Hepatocyte (in vitro differentiated cells): ENCODE results near the gene RTN4RL1. TPM values are rescaled to one million over a fixed set of nuclear protein-coding genes. Genes with fewer than 3 reads are reported as not detected.

ENCODE experiments used
- DNase-seq: peaks from one replicate; pipeline ENCODE4 v3.0.0-alpha.2; 2016; ENCODE audit warnings: low spot score
- H2AFZ ChIP-seq: fragments of 200-600 bp; sonication (generic); 2 replicates; pipeline ENCODE4 v1.6.0; 2016; ENCODE audit warnings: antibody characterized with exemption, mild to moderate bottlenecking
- H3K27ac ChIP-seq: fragments of 200-600 bp; sonication (generic); 2 replicates; pipeline ENCODE4 v1.5.1; 2016; ENCODE audit warnings: mild to moderate bottlenecking
- H3K27me3 ChIP-seq: fragments of 200-600 bp; sonication (generic); 2 replicates; pipeline ENCODE4 v1.6.1; 2016
- H3K36me3 ChIP-seq: fragments of 200-600 bp; sonication (generic); replicated peaks from 2 replicates; pipeline ENCODE4 v1.5.1; 2016; ENCODE audit warnings: low read depth; ENCODE audit not compliant: insufficient read depth
- H3K4me1 ChIP-seq: fragments of 200-600 bp; sonication (generic); 2 replicates; pipeline ENCODE4 v1.5.1; 2016; ENCODE audit warnings: mild to moderate bottlenecking, moderate library complexity; ENCODE audit not compliant: insufficient read depth
- H3K4me2 ChIP-seq: fragments of 200-600 bp; sonication (generic); 2 replicates; pipeline ENCODE4 v1.6.0; 2016
- H3K4me3 ChIP-seq: fragments of 200-600 bp; sonication (generic); 2 replicates; pipeline ENCODE4 v1.5.1; 2016; ENCODE audit warnings: mild to moderate bottlenecking
- H3K79me2 ChIP-seq: fragments of 200-600 bp; sonication (generic); 2 replicates; pipeline ENCODE4 v1.6.0; 2017; ENCODE audit warnings: mild to moderate bottlenecking
- H3K9me2 ChIP-seq: fragments of 200-600 bp; sonication (generic); replicated peaks from 2 replicates; pipeline ENCODE4 v1.6.0; 2017; ENCODE audit warnings: mild to moderate bottlenecking; ENCODE audit not compliant: insufficient read depth
- H3K9me3 ChIP-seq: fragments of 200-600 bp; sonication (generic); 2 replicates; pipeline ENCODE4 v1.5.1; 2016; ENCODE audit warnings: low read depth, mild to moderate bottlenecking
- H4K20me1 ChIP-seq: fragments of 200-600 bp; sonication (generic); 2 replicates; pipeline ENCODE4 v1.6.0; 2016; ENCODE audit warnings: mild to moderate bottlenecking; ENCODE audit not compliant: insufficient read depth, poor library complexity, severe bottlenecking
- EZH2 ChIP-seq: fragments of 200-600 bp; sonication (generic); IDR thresholded peaks from 2 replicates; pipeline ENCODE4 v1.6.1; 2016; ENCODE audit warnings: antibody characterized with exemption, mild to moderate bottlenecking, borderline replicate concordance
- EZH2phosphoT487 ChIP-seq: fragments of 200-600 bp; sonication (generic); IDR thresholded peaks from one replicate; pipeline ENCODE4 v1.6.1; 2018; ENCODE audit warnings: antibody characterized with exemption, mild to moderate bottlenecking, low read depth, moderate library complexity; ENCODE audit not compliant: unreplicated experiment, severe bottlenecking
- WGBS: methylation state at CpG from one replicate; pipeline ENCODE4 v1.1.6; 2016; ENCODE audit warnings: low lambda C conversion rate; ENCODE audit errors: missing lambda C conversion rate; 5-methylcytosine and 5-hydroxymethylcytosine counted together
- polyA plus RNA-seq: library from polyadenylated mRNA; unstranded; fragments of >200 nt; fragmentation: Nextera tagmentation; extraction: Ambion mirVana; gene quantifications from 2 replicates; pipeline ENCODE4 v1.2.1, GENCODE V29; 2016
- total RNA-seq: library from RNA; depleted of rRNA; stranded (reverse); fragments of >200 nt; gene quantifications from 2 replicates; pipeline ENCODE4 v1.2.3, GENCODE V29; 2014
- TF ChIP-seq, protein P1 (sequence below): fragments of 200-600 bp; sonication (generic); IDR thresholded peaks from 2 replicates; pipeline ENCODE4 v1.5.1; 2016; ENCODE audit warnings: antibody characterized with exemption, mild to moderate bottlenecking; ENCODE audit not compliant: poor library complexity

RTN4RL1 gene
- total and polyA plus RNA-seq, 2 experiments from 2014 or later, result 0.53 to 1.4 TPM

DNA sequence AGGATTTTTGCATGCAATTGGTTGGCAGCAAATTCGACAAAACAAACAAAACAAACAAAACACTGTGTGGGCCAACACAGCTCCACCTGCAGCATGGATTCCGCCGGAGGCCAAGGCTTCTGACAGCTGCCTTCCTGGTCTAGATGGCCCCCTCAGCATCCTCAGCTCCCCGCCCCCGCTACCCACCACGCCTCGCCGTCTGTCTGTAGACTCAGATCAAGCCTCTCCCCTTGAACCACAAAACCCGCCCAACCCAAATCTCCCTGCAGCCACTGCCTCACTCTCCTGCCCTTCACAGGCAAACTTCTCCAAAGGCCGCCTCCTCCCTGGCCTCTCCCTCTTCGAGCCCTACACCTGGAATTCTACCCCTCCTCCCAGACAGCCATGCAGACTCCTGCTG, 57.9 kb downstream of the RTN4RL1 start:
- H3K9me3 ChIP-seq, result no peaks in the 10 kb centered on the region
- no peak overlapping the region for H3K27ac ChIP-seq
- H3K79me2 ChIP-seq, result no peaks in the 10 kb centered on the region
- H4K20me1 ChIP-seq, result no peaks in the 10 kb centered on the region
- H3K36me3 ChIP-seq, result no peaks in the 10 kb centered on the region
- H3K9me2 ChIP-seq, result no peaks in the 10 kb centered on the region
- H3K4me2 ChIP-seq, result no peak overlapping the region
- DNase-seq, result no peak
- H3K4me1 ChIP-seq, result peaks cover 9% of the 10 kb centered on the region
- WGBS, result 56% methylated on average over 8 of the region's 11 CpGs
- H3K27me3 ChIP-seq, result no peaks in the 10 kb centered on the region
- no peak overlapping the region for H2AFZ ChIP-seq
- no peak for TF ChIP-seq EZH2phosphoT487
- TF ChIP-seq, protein P1, sequence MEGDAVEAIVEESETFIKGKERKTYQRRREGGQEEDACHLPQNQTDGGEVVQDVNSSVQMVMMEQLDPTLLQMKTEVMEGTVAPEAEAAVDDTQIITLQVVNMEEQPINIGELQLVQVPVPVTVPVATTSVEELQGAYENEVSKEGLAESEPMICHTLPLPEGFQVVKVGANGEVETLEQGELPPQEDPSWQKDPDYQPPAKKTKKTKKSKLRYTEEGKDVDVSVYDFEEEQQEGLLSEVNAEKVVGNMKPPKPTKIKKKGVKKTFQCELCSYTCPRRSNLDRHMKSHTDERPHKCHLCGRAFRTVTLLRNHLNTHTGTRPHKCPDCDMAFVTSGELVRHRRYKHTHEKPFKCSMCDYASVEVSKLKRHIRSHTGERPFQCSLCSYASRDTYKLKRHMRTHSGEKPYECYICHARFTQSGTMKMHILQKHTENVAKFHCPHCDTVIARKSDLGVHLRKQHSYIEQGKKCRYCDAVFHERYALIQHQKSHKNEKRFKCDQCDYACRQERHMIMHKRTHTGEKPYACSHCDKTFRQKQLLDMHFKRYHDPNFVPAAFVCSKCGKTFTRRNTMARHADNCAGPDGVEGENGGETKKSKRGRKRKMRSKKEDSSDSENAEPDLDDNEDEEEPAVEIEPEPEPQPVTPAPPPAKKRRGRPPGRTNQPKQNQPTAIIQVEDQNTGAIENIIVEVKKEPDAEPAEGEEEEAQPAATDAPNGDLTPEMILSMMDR, result no peak
- TF ChIP-seq EZH2, result no peak
- H3K4me3 ChIP-seq, result no peak overlapping the region

- H3K4me2 ChIP-seq, result no peak overlapping the region
- 71% methylated on average over 11 of the region's 12 CpGs for WGBS
- TF ChIP-seq EZH2phosphoT487 (no peak), EZH2 (no peak)
- TF ChIP-seq, protein P1, result no peak
- no peak for DNase-seq
- H3K4me1 ChIP-seq, result peaks cover 9% of the 10 kb centered on the region
- no peaks in the 10 kb centered on the region for H3K36me3 ChIP-seq
- H3K27me3 ChIP-seq, result no peaks in the 10 kb centered on the region
- no peaks in the 10 kb centered on the region for H3K79me2 ChIP-seq
- no peak overlapping the region for H3K4me3 ChIP-seq
- no peaks in the 10 kb centered on the region for H3K9me2 ChIP-seq
- no peak overlapping the region for H2AFZ ChIP-seq
- H4K20me1 ChIP-seq, result no peaks in the 10 kb centered on the region
- H3K9me3 ChIP-seq, result no peaks in the 10 kb centered on the region
- no peak overlapping the region for H3K27ac ChIP-seq
Measured at GRCh38 chr17:1966274-1967086, 58.7 kb downstream of the RTN4RL1 start.

DNA sequence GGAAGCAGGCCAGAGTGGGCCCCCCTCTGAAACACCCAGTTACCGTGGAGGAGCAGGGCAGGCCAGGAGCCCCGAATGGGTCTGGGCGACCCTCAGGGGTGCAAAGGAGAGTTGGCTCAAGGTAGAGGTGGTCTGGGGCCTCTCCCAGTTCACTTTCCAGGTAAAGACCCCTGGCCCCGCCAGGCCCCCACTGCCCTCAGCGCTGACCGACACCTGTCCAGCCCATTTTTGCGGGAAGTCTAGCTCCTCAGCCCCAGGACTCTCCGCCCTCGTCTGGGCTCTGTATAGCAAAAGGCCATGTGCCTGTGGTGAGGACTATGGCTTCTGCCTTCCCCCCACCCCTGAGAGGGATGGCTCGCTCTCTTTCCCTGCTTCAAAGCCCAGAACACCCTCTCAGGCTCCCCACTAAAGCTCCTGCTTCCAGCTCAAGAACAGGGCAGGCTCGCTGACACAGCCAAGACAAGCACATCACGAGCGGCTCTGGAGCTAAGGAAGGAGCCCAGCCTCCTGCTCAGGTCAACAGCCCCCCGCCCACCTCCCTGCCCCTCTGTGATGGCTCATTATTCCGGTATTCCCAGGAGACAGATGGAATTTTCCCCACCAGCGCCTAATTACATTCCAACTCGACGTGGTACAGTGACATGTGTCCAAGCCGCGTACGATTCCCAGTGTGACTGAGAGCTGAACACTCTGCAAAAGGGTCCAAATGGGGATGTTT, 59.4 kb downstream of the RTN4RL1 start:
- TF ChIP-seq, protein P1, result no peak
- TF ChIP-seq EZH2phosphoT487, result no peak
- no peak for TF ChIP-seq EZH2
- Histone ChIP-seq H3K36me3 (no peaks in the 10 kb centered on the region), H4K20me1 (no peaks in the 10 kb centered on the region), H2AFZ (no peak overlapping the region), H3K27me3 (no peaks in the 10 kb centered on the region), H3K4me3 (no peak overlapping the region), H3K27ac (no peak overlapping the region), H3K4me1 (peaks cover 15% of the 10 kb centered on the region), H3K79me2 (no peaks in the 10 kb centered on the region), H3K9me2 (no peaks in the 10 kb centered on the region), H3K4me2 (no peak overlapping the region), H3K9me3 (no peaks in the 10 kb centered on the region)
- DNase-seq, result no peak
- 70% methylated on average over 21 of the region's 21 CpGs for WGBS
